ES-I3 (cell line): ENCODE measurements around the gene HMCES.
"Not testable (repeated sequence)": the region's sequence is repeated elsewhere in the genome, so short reads cannot be mapped to it uniquely, and the experiment has no call there.

Experiments used
- H3K36me3 ChIP-seq: 2 replicates; pipeline ENCODE4 v1.6.1; 2013; ENCODE audit warnings: mild to moderate bottlenecking, low read length, control low read depth, moderate library complexity; ENCODE audit not compliant: insufficient read depth
- H3K4me1 ChIP-seq: 2 replicates; pipeline ENCODE4 v1.6.1; 2013; ENCODE audit warnings: mild to moderate bottlenecking, control low read depth, low read length; ENCODE audit not compliant: insufficient read depth
- H3K9ac ChIP-seq: 2 replicates; pipeline ENCODE4 v1.6.1; 2013; ENCODE audit warnings: low read depth, mild to moderate bottlenecking, low read length, moderate library complexity
- H3K9me3 ChIP-seq: 2 replicates; pipeline ENCODE4 v1.6.1; 2013; ENCODE audit warnings: mild to moderate bottlenecking, low read length, moderate library complexity; ENCODE audit not compliant: control insufficient read depth, insufficient read depth

Gene HMCES

GRCh38 chr3:129246636-129247035, 32.0 kb upstream of the HMCES start:
- H3K9ac ChIP-seq: no peak overlapping the region
- H3K9me3 ChIP-seq: no peaks in the 10 kb centered on the region
- no peaks in the 10 kb centered on the region for H3K36me3 ChIP-seq
- H3K4me1 ChIP-seq: no peaks in the 10 kb centered on the region; the same call in 1 of the 2 replicates

DNA sequence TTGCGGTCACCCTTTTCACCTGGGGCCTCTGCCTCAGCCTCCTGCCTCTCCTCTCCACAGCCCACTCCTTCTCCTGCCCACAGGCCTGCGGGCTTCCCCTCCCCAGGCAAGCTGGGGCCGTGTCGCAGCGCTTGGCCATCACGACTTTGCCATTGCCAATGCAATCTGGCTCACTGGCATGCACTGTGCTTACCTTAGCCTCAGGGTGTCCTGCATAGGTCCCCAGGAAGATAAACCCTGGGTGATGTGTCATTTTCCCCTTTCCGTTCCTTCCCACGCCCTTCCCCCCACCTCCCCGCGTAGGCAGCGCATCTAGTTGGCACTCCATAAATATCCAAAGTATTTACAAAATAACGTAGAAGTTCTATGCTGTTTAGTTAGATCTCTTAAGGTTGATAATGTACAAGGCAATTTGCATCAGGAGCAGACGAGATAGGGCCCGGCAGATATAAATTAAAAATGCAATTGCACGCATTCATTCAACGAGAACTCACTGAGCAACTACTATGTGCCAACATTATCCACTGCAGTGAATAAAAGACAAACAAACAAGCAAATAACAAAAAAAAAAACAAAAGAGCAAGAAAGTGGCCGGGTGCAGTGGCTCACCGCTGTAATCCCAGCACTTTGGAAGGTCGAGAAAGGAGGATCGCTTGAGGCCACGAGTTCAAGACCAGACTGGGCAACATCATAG, 30.2 kb upstream of the HMCES start:
- no peaks in the 10 kb centered on the region; the same call in 1 of the 2 replicates for H3K4me1 ChIP-seq
- peaks cover 16% of the 10 kb centered on the region for H3K36me3 ChIP-seq
- no peaks in the 10 kb centered on the region for H3K9me3 ChIP-seq
- peak overlapping the region; percentile 62 for H3K9ac ChIP-seq

GRCh38 chr3:129249284-129250065, 29.2 kb upstream of the HMCES start, which contains the start of gene COPG1:
Gene COPG1, plus strand, starts transcription at chr3:129249606. Its CDS starts 104 bp downstream, at chr3:129249710.
- Histone ChIP-seq H3K9ac (peak within 1 kb of the TSS; percentile 62), H3K36me3 (peaks cover 21% of the 10 kb centered on the region), H3K9me3 (no peaks in the 10 kb centered on the region), H3K4me1 (no peaks in the 10 kb centered on the region; the same call in 1 of the 2 replicates)

- Histone ChIP-seq H3K36me3 (peaks cover 47% of the 10 kb centered on the region), H3K9ac (no peak overlapping the region), H3K9me3 (no peaks in the 10 kb centered on the region), H3K4me1 (no peaks in the 10 kb centered on the region)
These were observed 25.9 kb upstream of the HMCES start for GRCh38 chr3:129252748-129253147.

GRCh38 chr3:129254536-129255230, 24.0 kb upstream of the HMCES start:
- no peaks in the 10 kb centered on the region for H3K4me1 ChIP-seq
- no peaks in the 10 kb centered on the region for H3K9me3 ChIP-seq
- no peak overlapping the region for H3K9ac ChIP-seq
- H3K36me3 ChIP-seq: peaks cover 52% of the 10 kb centered on the region

DNA sequence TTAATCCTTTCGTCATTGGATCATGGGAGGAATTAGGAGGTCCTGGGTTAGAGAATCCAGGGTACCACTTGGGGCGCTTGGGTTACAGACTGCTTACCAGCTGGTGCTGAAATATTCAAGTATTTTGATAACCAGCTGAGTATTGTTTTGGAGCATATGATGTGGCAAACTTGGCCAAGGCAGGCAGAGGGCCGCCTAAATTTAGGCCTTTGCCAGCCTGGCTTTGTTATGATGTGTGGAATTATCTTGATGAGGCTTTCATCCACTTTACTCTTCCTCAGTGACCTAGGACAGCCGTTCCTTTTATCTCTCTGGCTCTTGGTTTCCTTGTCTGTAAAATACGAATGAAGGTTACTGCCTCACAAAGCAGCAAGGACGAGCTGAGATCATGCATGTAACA, 22.4 kb upstream of the HMCES start:
- Histone ChIP-seq H3K9me3 (no peaks in the 10 kb centered on the region), H3K4me1 (no peaks in the 10 kb centered on the region), H3K36me3 (peaks cover 55% of the 10 kb centered on the region), H3K9ac (no peak overlapping the region)

GRCh38 chr3:129257609-129258008, 21.1 kb upstream of the HMCES start:
- no peaks in the 10 kb centered on the region for H3K9me3 ChIP-seq
- H3K36me3 ChIP-seq: peaks cover 46% of the 10 kb centered on the region
- H3K4me1 ChIP-seq: no peaks in the 10 kb centered on the region
- H3K9ac ChIP-seq: no peak overlapping the region

DNA sequence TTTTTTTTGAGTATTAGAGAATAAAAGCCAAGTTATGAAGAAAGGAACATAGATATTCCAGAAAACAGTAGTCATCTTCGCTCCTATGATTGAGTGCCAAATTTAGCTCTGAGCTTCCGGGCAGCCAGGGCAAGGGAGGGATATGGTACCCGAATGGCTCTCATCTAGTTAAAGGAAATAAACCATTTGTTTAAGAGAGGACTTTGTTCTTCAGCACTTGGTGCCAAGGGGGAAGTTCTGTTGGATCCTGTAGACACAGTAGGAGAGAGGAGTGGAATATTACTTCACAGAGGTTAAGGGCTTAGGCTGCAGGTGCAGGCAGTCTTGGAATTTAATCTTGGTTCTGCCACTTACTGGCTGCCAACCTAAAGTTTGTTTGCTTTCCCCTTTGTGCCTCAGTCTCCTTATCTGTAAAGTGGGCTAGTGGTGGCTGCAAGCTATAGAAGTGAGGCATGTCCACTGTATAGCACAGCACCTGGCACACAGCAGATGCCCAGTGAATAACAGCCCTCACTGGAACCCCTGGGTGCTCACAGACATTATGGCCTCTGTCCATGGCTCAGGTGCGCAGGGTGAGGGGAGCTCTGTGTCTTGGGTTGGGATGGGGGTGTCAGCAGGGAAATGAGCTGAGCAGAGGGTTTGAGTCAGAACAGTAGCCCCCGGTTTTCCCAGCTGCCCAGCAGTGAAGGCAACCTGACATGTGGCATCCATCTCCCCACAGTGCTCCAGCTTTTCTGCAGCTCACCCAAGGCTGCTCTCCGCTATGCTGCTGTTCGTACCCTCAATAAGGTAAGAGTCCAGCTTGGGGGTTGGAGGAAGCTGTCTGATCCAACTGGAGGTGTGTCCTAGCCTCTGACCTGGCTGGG, 18.8 kb upstream of the HMCES start:
- H3K9me3 ChIP-seq: no peaks in the 10 kb centered on the region
- no peaks in the 10 kb centered on the region for H3K4me1 ChIP-seq
- H3K36me3 ChIP-seq: peaks cover 45% of the 10 kb centered on the region
- no peak overlapping the region for H3K9ac ChIP-seq

GRCh38 chr3:129260606-129261005, 18.1 kb upstream of the HMCES start:
- H3K4me1 ChIP-seq: no peaks in the 10 kb centered on the region
- peaks cover 43% of the 10 kb centered on the region for H3K36me3 ChIP-seq
- H3K9ac ChIP-seq: no peak overlapping the region
- no peaks in the 10 kb centered on the region for H3K9me3 ChIP-seq

- Histone ChIP-seq H3K9me3 (no peaks in the 10 kb centered on the region), H3K36me3 (peaks cover 36% of the 10 kb centered on the region), H3K4me1 (no peaks in the 10 kb centered on the region), H3K9ac (no peak overlapping the region)
These were observed 16.8 kb upstream of the HMCES start for GRCh38 chr3:129261894-129262293.

DNA sequence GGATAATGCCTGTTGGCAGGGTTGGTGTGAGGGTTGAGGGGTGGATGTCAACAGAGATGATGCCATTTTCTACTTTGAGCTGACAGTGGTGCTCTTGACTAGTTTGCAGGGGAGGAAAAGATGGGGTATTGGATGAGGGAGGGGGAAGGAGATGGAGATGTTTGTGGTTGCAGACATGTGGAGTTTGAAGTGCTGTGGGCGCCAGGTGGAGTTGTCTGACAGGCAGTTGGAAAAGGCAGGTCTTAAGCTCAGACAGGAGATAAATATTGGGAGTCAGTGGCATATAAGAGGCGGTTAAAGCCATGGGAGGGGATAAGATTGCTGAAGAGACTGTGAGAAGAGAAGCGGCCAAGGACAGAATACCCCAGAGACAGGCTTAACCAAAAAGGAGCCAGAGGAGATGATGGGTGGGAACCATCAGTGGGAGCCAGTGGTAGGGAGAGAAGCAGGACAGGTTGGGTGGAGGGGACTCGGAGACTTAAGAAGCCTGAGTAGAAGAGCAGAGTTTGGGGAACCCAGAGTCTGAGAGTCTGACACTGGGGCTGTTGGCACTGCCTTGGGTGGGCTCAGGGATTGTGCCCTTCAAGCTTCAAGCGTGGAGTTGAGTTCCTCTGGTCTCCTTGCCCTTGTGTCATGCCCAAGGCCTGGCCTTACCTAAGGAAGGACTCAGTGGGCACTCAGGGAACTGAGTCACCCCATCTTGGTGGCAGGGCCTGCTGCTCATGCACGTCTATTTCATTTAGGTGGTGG, 15.3 kb upstream of the HMCES start:
- peaks cover 33% of the 10 kb centered on the region for H3K36me3 ChIP-seq

GRCh38 chr3:129264994-129265393, 13.7 kb upstream of the HMCES start:
- not testable (repeated sequence) for H3K4me1 ChIP-seq, H3K9me3 ChIP-seq, H3K9ac ChIP-seq
- H3K36me3 ChIP-seq: peaks cover 37% of the 10 kb centered on the region

More for the DNA sequence above, 15.3 kb upstream of the HMCES start:
- Histone ChIP-seq H3K9ac (no peak overlapping the region), H3K9me3 (no peaks in the 10 kb centered on the region), H3K4me1 (no peaks in the 10 kb centered on the region)

DNA sequence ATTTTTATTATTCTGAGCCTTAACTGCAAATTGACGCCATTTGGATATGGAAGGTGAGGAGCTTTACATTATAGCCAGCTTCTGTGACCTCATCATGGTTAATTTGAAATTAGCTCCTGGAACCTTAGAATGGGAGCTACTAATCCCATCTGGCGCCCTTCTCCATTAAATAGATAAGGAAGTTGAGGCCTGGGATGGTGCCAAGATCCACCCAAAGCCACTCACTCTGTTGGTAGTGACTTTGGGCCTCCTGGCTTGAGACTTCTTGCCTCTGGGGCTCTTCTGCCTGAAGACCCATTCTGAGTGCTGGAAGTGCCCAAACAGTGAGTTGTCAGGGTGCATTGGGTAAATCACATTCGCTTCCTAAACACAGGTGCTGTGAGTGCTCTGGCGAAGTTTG, 12.0 kb upstream of the HMCES start:
- Histone ChIP-seq H3K4me1 (no peaks in the 10 kb centered on the region), H3K9ac (no peak overlapping the region), H3K9me3 (no peaks in the 10 kb centered on the region), H3K36me3 (peaks cover 42% of the 10 kb centered on the region)
